H1 (cell line): ENCODE measurements around the gene MPPED1. TPM values are rescaled to one million over a fixed set of nuclear protein-coding genes. Genes with fewer than 3 reads are reported as not detected.

ENCODE experiments used
- SP1 ChIP-seq: IDR thresholded peaks from 2 replicates; pipeline ENCODE4 v1.6.1; 2011; ENCODE audit warnings: low read depth, low read length
- polyA plus RNA-seq, 7 experiments: library from polyadenylated mRNA; depleted of rRNA in 3 of 7; stranded (reverse) in 5 of 7; unstranded in 2 of 7; fragments of >200 nt in 5 of 7; fragments of 200-250 nt in 2 of 7; gene quantifications; 1 replicate in 5 of 7; 2 replicates in 1 of 7; 4 replicates in 1 of 7; pipeline versions ENCODE4 v1.2.1 to v1.2.3, GENCODE V29; 2011 to 2013; ENCODE audit warnings: missing spikeins in 2 of 7, mixed read lengths in 2 of 7
- total RNA-seq: library from RNA; stranded (reverse); fragmentation: NEBNext Ultra II Directional; extraction: Animal tissue kit (Norgen Biotek cat#: 25700); gene quantifications from 2 replicates; pipeline ENCODE4 v1.2.1, GENCODE V29; 2021

Gene MPPED1
- total and polyA plus RNA-seq, 2 of the 8 experiments (the other 6 are each of a cell fraction or from before 2014, with no cell fraction given): 0.29 to 0.37 TPM

DNA sequence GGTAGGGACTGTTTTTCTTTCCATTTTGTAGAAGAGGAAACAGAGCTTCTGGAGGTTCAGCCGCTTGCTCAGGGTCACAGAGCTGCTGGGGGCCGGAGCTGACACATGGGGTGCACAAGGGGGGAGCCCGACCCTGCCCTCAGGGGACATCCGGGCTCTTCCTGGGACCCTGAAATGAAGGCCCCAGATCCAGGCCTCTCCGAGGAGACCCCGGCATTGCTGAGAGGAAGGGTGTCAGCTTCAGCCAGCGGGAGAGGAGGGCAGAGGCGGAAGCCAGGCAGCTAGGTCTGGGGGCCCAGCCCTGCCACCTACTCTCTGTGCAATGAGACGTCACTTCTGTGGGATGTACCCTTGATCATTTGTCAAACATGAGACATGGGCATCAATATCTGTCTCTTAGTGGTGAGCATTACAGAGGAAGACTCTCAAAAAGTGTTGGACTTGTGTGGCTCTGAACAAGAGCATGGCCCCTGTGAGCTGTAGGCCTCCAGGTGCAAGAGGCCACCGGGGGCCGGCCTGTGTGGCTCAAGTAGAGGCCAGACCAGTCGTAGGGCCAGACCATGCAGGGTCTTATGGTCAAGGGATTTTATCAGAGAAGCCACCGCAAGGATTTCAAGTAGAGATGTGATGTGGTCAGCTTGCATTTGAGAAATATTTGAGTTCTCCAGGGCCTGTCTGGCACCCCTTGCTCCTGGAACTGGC, 10.3 kb downstream of the MPPED1 start (continued):
- TF ChIP-seq SP1: no peak
